Stomach (tissue), 9 donors: Measurements from ENCODE around the gene FOS. TPM values are rescaled to one million over a fixed set of nuclear protein-coding genes. Genes with fewer than 3 reads are reported as not detected.
"Not testable (repeated sequence)": the region's sequence is repeated elsewhere in the genome, so short reads cannot be mapped to it uniquely, and the experiment has no call there.

Experiments
- DNase-seq, 2 donors: peaks; one replicate each; pipeline versions ENCODE4 v3.0.0 to v3.0.0-alpha.2; 2013 to 2019
- H3K27ac ChIP-seq, 5 donors: fragments of 200-600 bp in 4 of 5; sonication (generic) in 4 of 5; one replicate each; pipeline ENCODE4 v1.5.1; 2013 to 2019; ENCODE audit warnings: mild to moderate bottlenecking in 1 of 5, moderate library complexity in 1 of 5
- H3K27me3 ChIP-seq, 3 donors: fragments of 200-600 bp; sonication (generic); one replicate each; pipeline ENCODE4 v1.5.1; 2017 to 2019; ENCODE audit warnings: mixed run types in 1 of 3
- H3K36me3 ChIP-seq, 4 donors: fragments of 200-600 bp; sonication (generic); 1 replicate in 3 of 4; 2 replicates in 1 of 4; pipeline ENCODE4 v1.5.1; 2016 to 2019
- H3K4me1 ChIP-seq, 4 donors: fragments of 200-600 bp; sonication (generic); one replicate each; pipeline ENCODE4 v1.5.1; 2016 to 2019
- H3K4me3 ChIP-seq, 4 donors: fragments of 200-600 bp; sonication (generic) in 3 of 4; one replicate each; pipeline ENCODE4 v1.5.1; 2016 to 2019; ENCODE audit warnings: mild to moderate bottlenecking in 1 of 4
- H3K9me3 ChIP-seq, 4 donors: fragments of 200-600 bp; sonication (generic); one replicate each; pipeline ENCODE4 v1.5.1; 2016 to 2019
- EP300 ChIP-seq: sonication (generic); formaldehyde crosslinking; IDR thresholded peaks from one replicate; pipeline ENCODE4 v1.6.1; 2017; ENCODE audit warnings: antibody characterized with exemption
- POLR2A ChIP-seq, 4 donors: fragments of 450-650 bp; IDR thresholded peaks; one replicate each; pipeline ENCODE4 v1.6.1; 2016; ENCODE audit warnings: antibody characterized with exemption in 4 of 4, control low read depth in 2 of 4, mild to moderate bottlenecking in 1 of 4, moderate library complexity in 1 of 4
- POLR2AphosphoS5 ChIP-seq, 3 donors: sonication (generic); formaldehyde crosslinking; IDR thresholded peaks; one replicate each; pipeline ENCODE4 v1.6.1; 2016; ENCODE audit warnings: antibody characterized with exemption in 3 of 3
- WGBS, 5 donors: extraction: QIAGEN DNeasy Blood & Tissue Kit in 3 of 5; methylation state at CpG; one replicate each; pipeline versions ENCODE4 v1.1.5 to v1.1.7; 2013 to 2018; 5-methylcytosine and 5-hydroxymethylcytosine counted together
- intact Hi-C: fragments of 100-400 bp; cut with DNase I; formaldehyde crosslinking; loops from one replicate; pipeline ENCODE4 v1.15.1; 2023; ENCODE audit warnings: low total_unique reads
- polyA plus RNA-seq, 3 donors: library from polyadenylated mRNA; stranded (reverse); fragments of 200-250 nt; gene quantifications; one replicate each; pipeline ENCODE4 v1.2.3, GENCODE V29; 2013
- total RNA-seq, 5 donors: library from RNA; depleted of rRNA; stranded (reverse); fragments of >200 nt; gene quantifications; one replicate each; pipeline versions ENCODE4 v1.1.0 to v1.2.3, GENCODE V29; 2014 to 2016
- TF ChIP-seq, protein P1 (sequence below), 7 experiments: fragments of 450-650 bp in 4 of 7; fragments of 200-600 bp in 3 of 7; sonication (generic) in 3 of 7; IDR thresholded peaks; one replicate each; pipeline ENCODE4 v1.5.1; 2016 to 2019; ENCODE audit warnings: antibody characterized with exemption in 7 of 7, control low read depth in 2 of 7, mild to moderate bottlenecking in 1 of 7
- donor health status: healthy with polysubstance abuse.
- donor health status: Bipolar disorder and iron deficiency.
- donor health status: healthy.

The FOS gene
- total and polyA plus RNA-seq, 8 donors, result 62.2 to 1,274 (median 213) TPM

DNA sequence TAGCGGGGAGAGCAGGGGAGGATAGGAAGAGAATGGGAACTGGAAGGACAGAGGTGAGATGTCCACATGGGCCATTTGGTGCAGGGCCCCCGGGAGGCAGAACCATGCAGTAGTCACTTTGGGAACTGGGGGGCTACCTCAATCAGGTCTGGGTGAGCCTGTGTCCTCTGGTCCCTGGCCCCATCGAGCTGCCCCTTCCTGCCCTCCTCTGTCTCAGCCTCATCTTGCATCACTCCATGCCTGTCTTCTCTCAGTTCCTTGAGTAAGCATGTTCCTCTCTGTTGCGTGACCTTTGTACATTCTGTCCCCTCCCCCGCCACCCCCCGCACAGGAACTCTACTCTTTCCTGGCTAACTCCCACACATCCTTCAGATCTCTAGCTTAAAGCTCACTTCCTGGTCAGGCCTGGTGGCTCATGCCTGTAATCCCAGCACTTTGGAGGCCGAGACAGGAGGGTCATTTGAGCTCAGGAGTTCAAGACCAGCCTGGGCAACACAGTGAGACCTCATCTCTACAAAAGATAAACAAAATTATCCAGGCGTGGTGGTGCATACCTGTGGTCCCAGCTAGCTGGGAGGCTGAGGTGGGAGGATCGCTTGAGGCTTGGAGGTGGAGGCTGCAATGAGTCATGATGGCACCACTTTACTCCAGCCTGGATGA lies 23.2 kb downstream of the FOS start:
- Histone ChIP-seq H3K4me1 (peaks cover 0 to 24% (median 5%) of the 10 kb centered on the region in 4 donors), H3K27ac (peak overlapping the region in 3 of 5 donors; percentile 15 to 71 (median 56)), H3K9me3 (no peaks in the 10 kb centered on the region), H3K4me3 (no peak overlapping the region), H3K27me3 (no peaks in the 10 kb centered on the region), H3K36me3 (no peaks in the 10 kb centered on the region)
- intact Hi-C loops, result loop anchor here (5.0 kb wide), 1 partner anchor 169 kb away; no protein-coding TSS in a partner anchor
- DNase-seq, result peak in 1 of 2 donors; percentile 69
- TF ChIP-seq POLR2AphosphoS5 (IDR thresholded peaks at IDR 0.05) (no peak), POLR2A (IDR thresholded peaks at IDR 0.05) (no peak), EP300 (no peak)
- TF ChIP-seq, protein P1, sequence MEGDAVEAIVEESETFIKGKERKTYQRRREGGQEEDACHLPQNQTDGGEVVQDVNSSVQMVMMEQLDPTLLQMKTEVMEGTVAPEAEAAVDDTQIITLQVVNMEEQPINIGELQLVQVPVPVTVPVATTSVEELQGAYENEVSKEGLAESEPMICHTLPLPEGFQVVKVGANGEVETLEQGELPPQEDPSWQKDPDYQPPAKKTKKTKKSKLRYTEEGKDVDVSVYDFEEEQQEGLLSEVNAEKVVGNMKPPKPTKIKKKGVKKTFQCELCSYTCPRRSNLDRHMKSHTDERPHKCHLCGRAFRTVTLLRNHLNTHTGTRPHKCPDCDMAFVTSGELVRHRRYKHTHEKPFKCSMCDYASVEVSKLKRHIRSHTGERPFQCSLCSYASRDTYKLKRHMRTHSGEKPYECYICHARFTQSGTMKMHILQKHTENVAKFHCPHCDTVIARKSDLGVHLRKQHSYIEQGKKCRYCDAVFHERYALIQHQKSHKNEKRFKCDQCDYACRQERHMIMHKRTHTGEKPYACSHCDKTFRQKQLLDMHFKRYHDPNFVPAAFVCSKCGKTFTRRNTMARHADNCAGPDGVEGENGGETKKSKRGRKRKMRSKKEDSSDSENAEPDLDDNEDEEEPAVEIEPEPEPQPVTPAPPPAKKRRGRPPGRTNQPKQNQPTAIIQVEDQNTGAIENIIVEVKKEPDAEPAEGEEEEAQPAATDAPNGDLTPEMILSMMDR (IDR thresholded peaks at IDR 0.05), result no peak
- WGBS, 5 donors, result 63 to 74% (median 64%) methylated on average over 9 of the region's 9 CpGs

DNA sequence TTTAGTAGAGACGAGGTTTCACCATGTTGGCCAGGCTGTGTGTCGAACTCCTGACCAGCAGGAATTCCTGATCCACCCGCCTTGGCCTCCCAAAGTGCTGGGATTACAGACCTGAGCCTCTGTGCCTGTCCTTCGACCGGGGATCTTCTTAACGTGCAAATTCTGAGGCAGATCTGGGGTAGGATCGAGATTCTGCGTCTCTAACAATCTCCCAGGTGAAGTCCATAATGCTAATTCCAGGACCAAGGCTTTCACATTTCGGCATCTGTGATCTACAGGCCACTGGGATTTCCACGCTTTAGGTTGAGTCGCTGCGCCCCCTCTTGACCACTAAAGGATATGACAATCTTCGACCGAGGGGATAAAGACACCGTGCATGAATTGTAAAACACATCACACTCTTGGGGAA lies 24.8 kb downstream of the FOS start:
- TF ChIP-seq POLR2AphosphoS5 (IDR thresholded peaks at IDR 0.05) (peak in 2 of 3 donors; percentile 16 to 67), POLR2A (IDR thresholded peaks at IDR 0.05) (no peak), EP300 (no peak)
- TF ChIP-seq, protein P1 (IDR thresholded peaks at IDR 0.05), result peak in 5 of 7 experiments; percentile 78 to 94 (median 88)
- no peaks in the 10 kb centered on the region for H3K9me3 ChIP-seq
- 20 to 23% (median 22%) methylated on average over 15 of the region's 15 CpGs for WGBS, 5 donors
- no peaks in the 10 kb centered on the region for H3K27me3 ChIP-seq
- DNase-seq, result peak; percentile 80 to 90
- intact Hi-C loops, result loop anchor here (5.0 kb wide), 1 partner anchor 171 kb away; no protein-coding TSS in a partner anchor
- peaks cover 0 to 18% (median 5%) of the 10 kb centered on the region in 4 donors for H3K4me1 ChIP-seq
- no peak overlapping the region for H3K4me3 ChIP-seq
- H3K36me3 ChIP-seq, result no peaks in the 10 kb centered on the region
- H3K27ac ChIP-seq, result peak overlapping the region in 2 of 5 donors; percentile 56 to 71

DNA sequence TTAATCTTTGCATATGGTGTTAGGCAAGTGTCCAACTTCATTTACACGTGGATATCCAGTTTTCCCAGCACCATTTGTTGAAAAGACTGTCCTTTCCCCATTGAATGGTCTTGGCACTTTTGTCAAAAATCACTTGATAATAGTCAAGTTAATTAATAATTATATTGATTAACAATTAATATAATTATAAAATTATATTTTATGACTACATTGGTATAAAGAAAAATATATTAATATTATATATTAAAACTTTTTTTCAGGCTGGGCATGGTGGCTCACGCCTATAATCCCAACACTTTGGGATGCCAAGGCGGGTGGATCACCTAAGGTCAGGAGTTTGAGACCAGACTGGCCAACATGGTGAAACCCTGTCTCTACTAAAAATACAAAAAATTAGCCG lies 27.8 kb downstream of the FOS start:
- H3K4me1 ChIP-seq, result peaks cover 12 to 24% (median 20%) of the 10 kb centered on the region in 4 donors
- H3K4me3 ChIP-seq, H3K27ac ChIP-seq, H3K9me3 ChIP-seq, H3K36me3 ChIP-seq, DNase-seq, H3K27me3 ChIP-seq: not testable (repeated sequence)
- 66 to 77% (median 70%) methylated on average over 4 of the region's 4 CpGs for WGBS, 5 donors
- intact Hi-C loops, result loop anchor here (5.0 kb wide), 1 partner anchor 186 kb away; no protein-coding TSS in a partner anchor

DNA sequence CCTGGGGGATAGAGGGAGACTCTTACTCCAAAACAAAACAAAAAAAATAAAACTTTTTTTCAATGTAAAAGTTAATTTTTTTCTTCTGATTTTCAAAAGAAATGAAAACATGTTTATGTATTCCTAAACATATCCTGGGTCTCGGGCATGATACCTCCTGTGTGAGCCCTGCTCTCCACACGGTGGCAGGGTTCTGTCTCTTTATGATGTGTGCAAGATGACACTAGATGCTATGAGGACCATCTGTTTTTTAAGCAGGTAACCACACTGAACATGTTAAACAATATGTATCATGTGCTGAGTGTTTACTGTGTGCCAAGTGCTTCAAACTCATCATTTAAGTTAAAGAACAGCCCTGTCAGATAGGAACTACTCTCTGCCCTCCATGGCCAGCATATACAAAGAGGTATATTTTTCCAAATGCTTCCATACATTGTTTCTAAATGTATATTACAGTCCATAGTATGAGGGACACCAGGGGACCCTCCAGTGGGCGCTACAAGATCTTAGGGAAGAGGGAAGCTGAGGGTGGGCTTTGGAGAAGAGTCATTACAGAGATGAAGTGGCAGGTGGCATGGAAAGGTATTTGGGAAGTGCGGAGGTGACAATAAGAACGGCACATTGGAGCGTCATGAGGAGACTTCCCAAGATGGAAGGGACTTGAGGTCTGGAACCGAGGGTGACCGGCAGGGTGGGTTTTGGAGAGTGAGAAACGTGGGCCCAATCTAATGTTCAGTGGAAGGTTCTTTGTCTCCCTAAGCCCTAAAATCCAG lies 28.5 kb downstream of the FOS start:
- H3K27ac ChIP-seq, result no peak overlapping the region
- H3K4me1 ChIP-seq, result peaks cover 13 to 30% (median 23%) of the 10 kb centered on the region in 4 donors
- no peaks in the 10 kb centered on the region for H3K27me3 ChIP-seq
- 67 to 72% (median 71%) methylated on average over 9 of the region's 9 CpGs for WGBS, 5 donors
- DNase-seq, result peak in 1 of 2 donors; percentile 43
- TF ChIP-seq EP300 (no peak), POLR2AphosphoS5 (IDR thresholded peaks at IDR 0.05) (no peak), POLR2A (IDR thresholded peaks at IDR 0.05) (no peak)
- TF ChIP-seq, protein P1 (IDR thresholded peaks at IDR 0.05), result peak in 1 of 7 experiments; percentile 18
- H3K4me3 ChIP-seq, result no peak overlapping the region
- intact Hi-C loops, result loop anchor here (5.0 kb wide), 1 partner anchor 185 kb away; no protein-coding TSS in a partner anchor
- H3K36me3 ChIP-seq, result no peaks in the 10 kb centered on the region
- H3K9me3 ChIP-seq, result no peaks in the 10 kb centered on the region
